HepG2 (cell line): ENCODE results near the gene LST1.

Experiments
- CENPT ChIP-seq: sonication (generic); formaldehyde crosslinking; IDR thresholded peaks from 2 replicates; pipeline ENCODE4 v1.8.0; 2022; ENCODE audit warnings: low read depth, mild to moderate bottlenecking, moderate library complexity, missing genetic modification reagents
- CREB1 ChIP-seq, 2 experiments: fragments of 450-650 bp in 1 of 2; IDR thresholded peaks; 2 replicates each; pipeline ENCODE4 v1.6.1; 2016 to 2017; ENCODE audit warnings: control low read depth in 1 of 2, mild to moderate bottlenecking in 1 of 2, missing compliant biosample characterization in 1 of 2, missing genetic modification characterization in 1 of 2
- ZSCAN22 ChIP-seq: sonication (generic); formaldehyde crosslinking; IDR thresholded peaks from 2 replicates; pipeline ENCODE4 v1.4.0; 2020; ENCODE audit warnings: mild to moderate bottlenecking, missing genetic modification reagents

DNA sequence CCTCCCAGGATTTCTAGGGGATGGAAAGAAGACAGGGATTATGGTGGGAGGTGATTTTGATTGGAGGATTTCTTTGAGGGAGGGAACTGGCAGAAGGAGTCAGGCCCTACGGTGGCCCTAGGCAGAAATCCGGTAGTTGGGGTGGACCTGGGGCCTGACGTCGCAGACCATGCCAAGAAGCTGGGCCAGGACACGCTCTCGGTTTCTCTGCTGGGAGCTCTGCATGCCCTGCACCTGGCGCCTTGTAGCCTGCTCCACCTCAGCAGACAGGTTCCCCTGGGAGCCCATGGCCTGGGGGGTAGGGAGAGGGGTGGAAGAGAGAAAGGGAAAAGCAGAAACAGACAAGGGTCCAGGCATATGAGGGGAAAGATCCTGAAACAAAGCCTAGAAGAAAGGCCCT is 40.8 kb upstream of the LST1 start:
- TF ChIP-seq ZSCAN22 (CRISPR knock-in tag) (no peak), CREB1 (IDR thresholded peaks at IDR 0.05) (no peak), CREB1 (CRISPR knock-in tag; IDR thresholded peaks at IDR 0.05) (no peak), CENPT (CRISPR knock-in tag) (no peak)
